ENCODE results near the gene POPDC2.

The POPDC2 gene

GRCh38 chr3:119639494-119640350 lies 20.7 kb downstream of the POPDC2 start:
- Histone ChIP-seq H3K36me3 (peaks cover 13% of the 10 kb centered on the region), H3K4me1 (peaks cover 40% of the 10 kb centered on the region), H3K9me3 (0 out of 2 replicates have a peak, but pooled peaks cover 3% of the 10 kb centered on the region), H3K27me3 (no peaks in the 10 kb centered on the region), H3K4me3 (ENCODE audit: low read depth, low read length) (0 out of 2 replicates have a peak overlapping the region, but pooled peaks have one; percentile 1)
- no peak for TF ChIP-seq CTCF (IDR thresholded peaks at IDR 0.05; ENCODE audit: low read depth, low read length)
- DNase-seq, result no peak

GRCh38 chr3:119637679-119638477 lies 22.5 kb downstream of the POPDC2 start:
- Histone ChIP-seq H3K4me1 (peaks cover 37% of the 10 kb centered on the region), H3K4me3 (ENCODE audit: low read depth, low read length) (peak overlapping the region; percentile 4; the same call in 1 of the 2 replicates), H3K9me3 (0 out of 2 replicates have a peak, but pooled peaks cover 3% of the 10 kb centered on the region), H3K27me3 (no peaks in the 10 kb centered on the region), H3K36me3 (peaks cover 13% of the 10 kb centered on the region)
- no peak for DNase-seq
- TF ChIP-seq CTCF (IDR thresholded peaks at IDR 0.05; ENCODE audit: low read depth, low read length), result no peak

- no peak for DNase-seq
- Histone ChIP-seq H3K36me3 (peaks cover 7% of the 10 kb centered on the region), H3K4me1 (peaks cover 44% of the 10 kb centered on the region), H3K4me3 (ENCODE audit: low read depth, low read length) (no peak overlapping the region), H3K9me3 (0 out of 2 replicates have a peak, but pooled peaks cover under 1% of the 10 kb centered on the region), H3K27me3 (no peaks in the 10 kb centered on the region)
- no peak for TF ChIP-seq CTCF (IDR thresholded peaks at IDR 0.05; ENCODE audit: low read depth, low read length)
Measured at GRCh38 chr3:119636891-119637611, 23.3 kb downstream of the POPDC2 start.

- peaks cover 44% of the 10 kb centered on the region for H3K4me1 ChIP-seq
- H3K36me3 ChIP-seq, result peaks cover 1% of the 10 kb centered on the region; the same call in 1 of the 2 replicates
- DNase-seq, result no peak
- H3K9me3 ChIP-seq, result no peaks in the 10 kb centered on the region
- H3K27me3 ChIP-seq, result no peaks in the 10 kb centered on the region
- H3K4me3 ChIP-seq (ENCODE audit: low read depth, low read length), result no peak overlapping the region
- TF ChIP-seq CTCF (IDR thresholded peaks at IDR 0.05; ENCODE audit: low read depth, low read length), result no peak
Measured at GRCh38 chr3:119636249-119636648, 24.1 kb downstream of the POPDC2 start.

- no peak for DNase-seq
- H3K4me1 ChIP-seq, result peaks cover 44% of the 10 kb centered on the region
- peak; percentile 15; the same call in 1 of the 2 replicates for TF ChIP-seq CTCF (IDR thresholded peaks at IDR 0.05; ENCODE audit: low read depth, low read length)
- no peak overlapping the region for H3K4me3 ChIP-seq (ENCODE audit: low read depth, low read length)
- no peaks in the 10 kb centered on the region for H3K27me3 ChIP-seq
- no peaks in the 10 kb centered on the region for H3K36me3 ChIP-seq
- H3K9me3 ChIP-seq, result no peaks in the 10 kb centered on the region
Measured at GRCh38 chr3:119635719-119636118, 24.7 kb downstream of the POPDC2 start.

Data from BE2C (cell line).